ENCODE measurements around the gene AKR1C4.
"Not testable (repeated sequence)": the region's sequence is repeated elsewhere in the genome, so short reads cannot be mapped to it uniquely, and the experiment has no call there.

- TF ChIP-seq, protein P1, sequence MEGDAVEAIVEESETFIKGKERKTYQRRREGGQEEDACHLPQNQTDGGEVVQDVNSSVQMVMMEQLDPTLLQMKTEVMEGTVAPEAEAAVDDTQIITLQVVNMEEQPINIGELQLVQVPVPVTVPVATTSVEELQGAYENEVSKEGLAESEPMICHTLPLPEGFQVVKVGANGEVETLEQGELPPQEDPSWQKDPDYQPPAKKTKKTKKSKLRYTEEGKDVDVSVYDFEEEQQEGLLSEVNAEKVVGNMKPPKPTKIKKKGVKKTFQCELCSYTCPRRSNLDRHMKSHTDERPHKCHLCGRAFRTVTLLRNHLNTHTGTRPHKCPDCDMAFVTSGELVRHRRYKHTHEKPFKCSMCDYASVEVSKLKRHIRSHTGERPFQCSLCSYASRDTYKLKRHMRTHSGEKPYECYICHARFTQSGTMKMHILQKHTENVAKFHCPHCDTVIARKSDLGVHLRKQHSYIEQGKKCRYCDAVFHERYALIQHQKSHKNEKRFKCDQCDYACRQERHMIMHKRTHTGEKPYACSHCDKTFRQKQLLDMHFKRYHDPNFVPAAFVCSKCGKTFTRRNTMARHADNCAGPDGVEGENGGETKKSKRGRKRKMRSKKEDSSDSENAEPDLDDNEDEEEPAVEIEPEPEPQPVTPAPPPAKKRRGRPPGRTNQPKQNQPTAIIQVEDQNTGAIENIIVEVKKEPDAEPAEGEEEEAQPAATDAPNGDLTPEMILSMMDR (IDR thresholded peaks at IDR 0.05): not testable (repeated sequence)
- not testable (repeated sequence) for TF ChIP-seq EZH2phosphoT487, EZH2 (IDR thresholded peaks at IDR 0.05)
Observed at GRCh38 chr10:5210261-5210660, 13.6 kb downstream of the AKR1C4 start.
